NCI-H1092 treated with DMSO at 0.1 percent for 48 hours (cell line): Measurements from ENCODE around the gene TCHH.
"Not testable (repeated sequence)": the region's sequence is repeated elsewhere in the genome, so short reads cannot be mapped to it uniquely, and the experiment has no call there.

Experiments used
- DNase-seq: peaks from one replicate; lab custom pipeline; 2025; lab: John Stamatoyannopoulos, UW

TCHH gene, protein sequence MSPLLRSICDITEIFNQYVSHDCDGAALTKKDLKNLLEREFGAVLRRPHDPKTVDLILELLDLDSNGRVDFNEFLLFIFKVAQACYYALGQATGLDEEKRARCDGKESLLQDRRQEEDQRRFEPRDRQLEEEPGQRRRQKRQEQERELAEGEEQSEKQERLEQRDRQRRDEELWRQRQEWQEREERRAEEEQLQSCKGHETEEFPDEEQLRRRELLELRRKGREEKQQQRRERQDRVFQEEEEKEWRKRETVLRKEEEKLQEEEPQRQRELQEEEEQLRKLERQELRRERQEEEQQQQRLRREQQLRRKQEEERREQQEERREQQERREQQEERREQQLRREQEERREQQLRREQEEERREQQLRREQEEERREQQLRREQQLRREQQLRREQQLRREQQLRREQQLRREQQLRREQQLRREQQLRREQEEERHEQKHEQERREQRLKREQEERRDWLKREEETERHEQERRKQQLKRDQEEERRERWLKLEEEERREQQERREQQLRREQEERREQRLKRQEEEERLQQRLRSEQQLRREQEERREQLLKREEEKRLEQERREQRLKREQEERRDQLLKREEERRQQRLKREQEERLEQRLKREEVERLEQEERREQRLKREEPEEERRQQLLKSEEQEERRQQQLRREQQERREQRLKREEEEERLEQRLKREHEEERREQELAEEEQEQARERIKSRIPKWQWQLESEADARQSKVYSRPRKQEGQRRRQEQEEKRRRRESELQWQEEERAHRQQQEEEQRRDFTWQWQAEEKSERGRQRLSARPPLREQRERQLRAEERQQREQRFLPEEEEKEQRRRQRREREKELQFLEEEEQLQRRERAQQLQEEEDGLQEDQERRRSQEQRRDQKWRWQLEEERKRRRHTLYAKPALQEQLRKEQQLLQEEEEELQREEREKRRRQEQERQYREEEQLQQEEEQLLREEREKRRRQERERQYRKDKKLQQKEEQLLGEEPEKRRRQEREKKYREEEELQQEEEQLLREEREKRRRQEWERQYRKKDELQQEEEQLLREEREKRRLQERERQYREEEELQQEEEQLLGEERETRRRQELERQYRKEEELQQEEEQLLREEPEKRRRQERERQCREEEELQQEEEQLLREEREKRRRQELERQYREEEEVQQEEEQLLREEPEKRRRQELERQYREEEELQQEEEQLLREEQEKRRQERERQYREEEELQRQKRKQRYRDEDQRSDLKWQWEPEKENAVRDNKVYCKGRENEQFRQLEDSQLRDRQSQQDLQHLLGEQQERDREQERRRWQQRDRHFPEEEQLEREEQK (N-terminal part only)

DNA sequence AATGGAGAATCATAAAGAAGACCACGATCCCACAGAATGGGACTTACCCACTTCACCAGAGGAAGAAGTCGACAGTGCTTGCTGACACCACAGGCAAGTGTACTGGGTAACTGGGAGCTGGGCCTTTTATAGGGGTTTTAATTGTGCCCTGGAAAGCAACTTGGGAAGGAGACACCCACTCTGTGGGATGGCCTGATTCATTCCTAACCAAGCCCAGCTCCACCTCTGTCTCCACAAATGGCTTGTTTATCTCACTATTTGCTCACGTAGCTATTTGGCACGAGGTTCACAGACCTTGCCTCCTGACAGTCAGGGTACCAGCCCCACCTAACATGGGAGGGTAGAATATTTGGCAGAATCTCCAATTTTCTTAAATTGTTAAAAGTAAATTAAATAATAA lies at the start of gene TCHH:
Gene TCHH (minus strand): TSS at position 101 of the 400 bp plus-strand sequence. CDS start 1,364 bp downstream, outside the sequence.
- DNase-seq: no peak

GRCh38 chr1:152164517-152165136 lies 49.4 kb upstream of the TCHH start:
- no peak for DNase-seq

DNA sequence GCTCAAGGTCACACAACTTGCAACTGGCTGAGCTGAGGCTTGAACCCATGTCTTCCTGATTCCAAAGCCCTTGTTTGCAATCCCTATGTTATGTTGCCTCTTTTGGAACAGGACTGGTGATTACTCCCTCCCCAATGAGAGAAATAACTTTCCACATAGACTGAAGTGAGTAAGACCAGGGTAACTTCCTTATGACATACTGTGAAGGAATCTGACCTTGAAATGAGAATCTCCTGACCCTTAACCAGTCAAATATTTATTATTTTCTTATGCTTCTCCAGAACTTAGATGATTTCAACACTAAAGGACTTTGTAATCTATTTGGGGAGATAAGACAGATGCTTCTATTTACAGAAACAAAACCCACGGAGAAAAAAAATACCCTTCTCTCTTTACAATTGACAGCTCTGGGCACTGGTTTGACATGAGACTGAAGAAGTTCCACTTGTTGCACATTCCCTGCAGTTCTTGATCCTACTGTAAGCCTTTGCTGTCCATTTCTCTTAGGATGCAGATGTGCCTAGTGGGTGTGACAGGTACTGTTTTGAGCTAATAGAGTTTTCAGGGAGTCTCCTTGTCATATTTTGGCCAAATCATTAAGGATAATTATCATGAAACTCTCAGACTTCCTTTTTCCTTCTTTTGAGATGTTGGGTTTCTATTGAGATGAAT lies 47.7 kb upstream of the TCHH start:
- DNase-seq: no peak

- no peak for DNase-seq
Observed at GRCh38 chr1:152160576-152160975, 45.3 kb upstream of the TCHH start.

DNA sequence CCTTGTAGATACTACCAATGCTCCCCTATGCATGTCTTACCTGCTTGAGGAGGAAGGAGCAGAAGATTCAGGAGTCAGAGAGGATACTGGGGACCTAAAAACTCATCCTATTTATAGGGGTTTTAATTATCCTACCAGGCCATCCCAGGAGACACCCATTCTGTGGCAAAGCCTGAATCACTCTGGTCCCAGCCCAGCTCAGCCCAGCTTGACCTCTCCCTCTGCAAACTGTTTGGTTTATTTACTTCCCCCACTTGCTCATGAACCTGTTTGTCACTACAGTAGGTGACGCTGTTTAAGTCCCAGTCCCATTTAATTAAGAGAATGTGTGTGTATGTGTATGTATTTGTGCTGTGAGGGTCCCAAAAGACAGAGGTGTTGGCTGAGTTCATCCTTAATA lies 43.9 kb upstream of the TCHH start, which contains the start of gene RPTN:
Gene RPTN (minus strand): TSS at position 85 of the 400 bp plus-strand sequence. CDS start 1,339 bp downstream, outside the sequence.
- no peak for DNase-seq

- no peak for DNase-seq
Observed at GRCh38 chr1:152153996-152154395, 38.8 kb upstream of the TCHH start.

GRCh38 chr1:152151646-152152045 lies 36.4 kb upstream of the TCHH start:
- DNase-seq: no peak

DNA sequence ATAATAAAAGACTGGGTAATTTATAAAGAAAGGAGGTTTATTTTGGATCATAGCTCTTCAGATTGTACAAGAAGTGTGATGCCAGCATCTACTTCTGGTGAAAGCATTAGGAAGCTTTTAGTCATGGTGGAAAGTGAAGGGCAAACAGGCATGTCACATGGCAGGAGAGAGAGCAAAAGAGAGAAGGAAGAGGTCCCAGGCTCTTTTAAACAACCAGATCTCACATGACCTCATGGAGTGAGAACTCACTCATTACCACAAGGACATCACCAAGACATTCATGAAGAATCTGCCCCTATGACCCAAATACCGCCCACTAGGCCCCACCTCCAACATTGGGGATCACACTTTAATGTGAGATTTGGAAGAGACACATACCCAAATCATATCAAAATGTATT lies 33.7 kb upstream of the TCHH start:
- no peak for DNase-seq

GRCh38 chr1:152148051-152148450 lies 32.8 kb upstream of the TCHH start:
- DNase-seq: no peak

DNA sequence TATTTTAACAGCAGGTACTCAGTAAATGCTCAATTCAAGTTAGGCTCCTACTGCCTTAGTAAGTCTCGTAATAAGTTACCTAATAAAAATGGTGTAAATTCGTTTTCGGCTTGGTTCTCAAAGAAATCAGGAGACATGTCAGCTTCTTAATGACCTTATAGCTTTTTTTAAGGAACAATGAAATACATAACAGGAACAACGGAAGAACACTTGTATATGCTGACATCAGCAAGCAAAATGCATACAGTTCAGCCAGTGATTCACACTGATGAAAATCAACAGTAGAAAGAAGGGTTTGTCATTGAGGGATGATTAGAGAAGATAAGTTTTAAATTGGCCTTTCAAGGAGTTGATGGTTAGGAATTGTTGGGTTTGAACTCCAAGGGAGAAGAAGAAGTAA lies 30.5 kb upstream of the TCHH start:
- no peak for DNase-seq

DNA sequence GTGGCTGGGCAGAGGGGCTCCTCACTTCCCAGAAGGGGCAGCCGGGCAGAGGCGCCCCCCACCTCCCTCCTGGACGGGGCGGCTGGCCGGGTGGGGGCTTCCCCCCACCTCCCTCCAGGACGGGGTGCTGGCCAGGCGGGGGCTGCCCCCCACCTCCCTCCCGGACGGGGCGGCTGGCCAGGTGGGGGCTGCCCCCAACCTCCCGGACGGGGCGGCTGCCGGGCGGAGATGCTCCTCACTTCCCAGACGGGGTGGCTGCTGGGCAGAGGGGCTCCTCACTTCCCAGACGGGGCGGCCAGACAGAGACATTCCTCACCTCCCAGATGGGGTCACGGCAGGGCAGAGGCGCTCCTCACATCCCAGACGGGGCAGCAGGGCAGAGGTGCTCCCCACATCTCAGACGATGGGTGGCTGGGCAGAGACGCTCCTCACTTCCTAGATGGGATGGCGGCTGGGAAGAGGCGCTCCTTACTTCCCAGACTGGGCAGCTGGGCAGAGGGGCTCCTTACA lies 29.5 kb upstream of the TCHH start:
- not testable (repeated sequence) for DNase-seq

DNA sequence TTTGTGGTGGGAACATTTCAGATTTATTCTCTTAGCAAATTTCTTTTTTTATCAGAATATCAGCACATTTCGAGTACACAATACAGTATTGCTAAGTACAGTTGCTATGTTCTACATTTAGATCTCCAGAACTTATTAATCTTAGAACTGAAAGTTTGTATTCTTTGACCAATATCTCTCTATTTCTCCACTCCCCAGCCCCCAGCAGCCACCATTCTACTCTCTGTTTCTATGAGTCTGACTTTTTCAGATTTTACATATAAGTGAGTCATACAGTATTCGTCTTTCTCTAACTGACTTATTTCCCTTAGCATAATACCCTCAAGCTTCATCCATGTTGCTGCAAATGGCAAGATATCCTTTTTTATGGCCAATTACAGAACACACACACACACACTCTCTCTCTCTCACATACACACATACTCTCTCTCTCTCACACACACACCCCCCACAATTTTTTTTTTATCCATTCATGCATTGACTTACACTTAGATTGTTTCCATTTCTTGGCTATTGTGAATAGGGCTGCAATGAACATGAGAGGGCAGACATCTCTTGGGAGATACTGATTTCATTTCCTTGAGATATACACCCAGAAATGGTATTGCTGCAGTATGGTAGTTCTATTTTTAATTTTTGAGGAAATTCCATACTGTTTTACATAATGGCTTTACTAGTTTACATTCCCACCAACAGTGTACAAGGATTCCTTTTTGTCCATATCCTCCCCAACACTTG lies 28.1 kb upstream of the TCHH start:
- DNase-seq: no peak

DNA sequence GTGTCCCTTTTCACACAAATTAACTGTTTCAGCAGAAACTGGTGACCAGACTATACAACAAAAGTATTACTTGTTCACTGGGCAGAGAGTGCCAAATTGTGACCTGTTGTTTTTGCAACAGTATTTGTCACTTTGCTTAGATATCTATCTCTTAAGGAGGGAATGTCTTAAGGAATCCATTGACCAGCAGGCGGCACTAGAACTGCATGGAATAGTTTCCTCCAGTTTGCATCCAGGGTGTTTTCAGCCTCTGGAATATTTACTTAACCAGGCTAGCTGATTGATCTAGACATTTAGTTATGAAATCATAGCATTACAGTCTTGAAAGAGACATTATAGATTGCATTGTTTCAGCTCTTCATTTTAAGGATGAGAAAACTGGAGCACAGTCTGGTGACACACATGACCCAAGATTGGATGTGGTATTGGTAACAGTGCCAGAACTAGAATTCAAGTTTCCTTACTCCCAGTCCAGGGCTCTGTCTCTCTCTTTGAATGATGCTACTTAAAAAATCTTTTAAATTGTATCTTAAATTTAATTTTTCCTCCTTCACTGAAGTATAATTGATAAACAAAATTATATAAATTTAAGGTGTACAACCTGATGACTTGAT lies 26.8 kb upstream of the TCHH start:
- peak; percentile 5 for DNase-seq

- DNase-seq: no peak
Observed at GRCh38 chr1:152137215-152137614, 22.0 kb upstream of the TCHH start.

DNA sequence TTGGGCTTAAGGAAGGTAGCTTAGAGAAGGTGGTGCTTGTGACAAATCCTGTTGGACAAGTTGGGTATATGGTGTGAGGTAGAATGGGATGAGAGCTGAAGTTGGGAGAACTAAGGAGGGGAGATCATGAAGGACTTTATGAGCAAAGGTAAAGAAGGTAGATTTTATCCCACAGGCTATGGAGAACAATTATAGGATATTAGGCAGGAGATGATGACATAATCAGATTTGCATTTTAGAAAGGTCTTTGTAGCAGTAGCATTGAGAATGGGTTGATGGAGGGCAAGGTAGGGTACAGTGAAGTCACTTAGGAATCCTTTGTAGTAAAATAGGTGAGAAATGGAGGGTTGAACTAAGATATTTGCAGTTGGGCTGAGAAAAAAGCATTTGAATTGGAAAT lies 14.9 kb upstream of the TCHH start:
- no peak for DNase-seq

- no peak for DNase-seq
Observed at GRCh38 chr1:152127673-152128072, 12.4 kb upstream of the TCHH start.

DNA sequence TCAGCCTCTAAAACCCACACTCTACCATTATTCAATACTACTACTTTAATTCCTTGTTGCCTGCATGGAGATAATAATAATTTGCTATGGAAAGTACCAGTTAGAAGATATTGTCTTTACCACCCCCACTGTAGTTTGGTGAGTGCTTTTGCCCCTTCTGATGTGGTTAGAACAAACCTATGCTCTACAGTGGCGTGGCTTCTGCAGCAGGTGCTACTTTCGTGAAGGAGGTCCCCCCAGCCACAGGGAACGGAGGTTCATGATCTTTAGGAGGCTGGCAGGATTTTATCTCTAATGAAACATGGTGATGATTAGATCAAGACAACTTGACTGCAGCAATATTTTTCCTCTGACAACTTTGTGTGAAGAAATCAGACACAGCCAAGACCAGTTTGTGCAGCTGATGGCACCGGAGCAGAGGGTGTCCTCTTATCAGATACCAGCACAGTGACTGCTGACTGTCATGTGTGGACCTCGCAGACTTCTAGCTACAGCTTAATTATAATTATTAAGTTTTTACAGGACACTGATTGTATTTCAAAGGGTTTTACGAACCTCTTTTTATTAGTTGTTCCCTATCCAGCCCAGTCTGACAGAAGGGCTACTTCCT lies 10.7 kb upstream of the TCHH start:
- DNase-seq: no peak

DNA sequence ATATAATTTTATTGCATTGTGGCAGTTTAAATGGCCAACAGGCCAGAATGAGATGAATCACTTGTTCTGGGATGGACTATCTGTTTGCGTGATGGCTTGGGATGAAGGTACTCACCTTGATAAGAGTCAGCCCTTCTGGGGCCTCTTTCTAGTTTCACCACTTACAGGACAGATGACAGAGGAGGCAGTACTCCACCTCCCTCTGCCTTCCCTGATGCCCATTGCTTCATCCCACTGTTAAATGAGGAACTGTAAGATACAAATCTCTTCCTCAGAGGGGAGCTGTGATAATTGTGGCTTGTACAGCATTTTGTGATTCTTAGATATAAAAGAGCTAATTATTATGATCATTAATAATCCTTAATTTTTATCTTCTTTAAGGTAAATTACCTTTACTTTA lies 3.7 kb upstream of the TCHH start:
- no peak for DNase-seq

- no peak for DNase-seq
Observed at GRCh38 chr1:152112885-152113432, 2.3 kb downstream of the TCHH start.
